HepG2 (cell line): ENCODE data around the gene SAXO1. TPM values are rescaled to one million over a fixed set of nuclear protein-coding genes. Genes with fewer than 3 reads are reported as not detected.
A peak's percentile ranks its signal among the peaks of the same experiment; 100 is the strongest.

ENCODE experiments used
- ARID5B ChIP-seq: IDR thresholded peaks from 2 replicates; pipeline ENCODE4 v1.4.0; 2020; ENCODE audit warnings: mild to moderate bottlenecking, missing genetic modification reagents
- BRCA1 ChIP-seq: sonication (generic); formaldehyde crosslinking; IDR thresholded peaks from 2 replicates; pipeline ENCODE4 v1.4.0; 2020; ENCODE audit warnings: missing genetic modification reagents
- CEBPB ChIP-seq: IDR thresholded peaks from 2 replicates; pipeline ENCODE4 v1.6.1; 2011; ENCODE audit warnings: low read depth, low read length, improper control_type of control experiment, borderline replicate concordance
- CREM ChIP-seq, 2 experiments: sonication (generic) in 1 of 2; formaldehyde crosslinking in 1 of 2; IDR thresholded peaks; 2 replicates each; pipeline versions ENCODE4 v1.4.0 to v1.6.1; 2016 to 2020; ENCODE audit warnings: antibody characterized with exemption in 1 of 2, mild to moderate bottlenecking in 1 of 2, missing genetic modification reagents in 1 of 2
- EP300 ChIP-seq, 3 experiments: sonication (generic) in 1 of 3; formaldehyde crosslinking in 1 of 3; IDR thresholded peaks; 2 replicates each; pipeline versions ENCODE4 v1.5.1 to v1.6.1; 2011 to 2020; ENCODE audit warnings: low read depth in 2 of 3, low read length in 2 of 3, borderline replicate concordance in 1 of 3, improper control_type of control experiment in 1 of 3, mild to moderate bottlenecking in 1 of 3, missing genetic modification reagents in 1 of 3, moderate library complexity in 1 of 3
- ERF ChIP-seq: IDR thresholded peaks from 2 replicates; pipeline ENCODE4 v1.6.1; 2018; ENCODE audit warnings: missing biosample characterization, missing genetic modification reagents
- KMT2A ChIP-seq: sonication (generic); formaldehyde crosslinking; IDR thresholded peaks from 2 replicates; pipeline ENCODE4 v1.4.0; 2020; ENCODE audit warnings: missing genetic modification reagents
- MED1 ChIP-seq: sonication (generic); formaldehyde crosslinking; IDR thresholded peaks from 2 replicates; pipeline ENCODE4 v1.4.0; 2020; ENCODE audit warnings: missing genetic modification reagents
- PATZ1 ChIP-seq: sonication (generic); formaldehyde crosslinking; IDR thresholded peaks from 2 replicates; pipeline ENCODE4 v1.4.0; 2020; ENCODE audit warnings: missing genetic modification reagents
- SP140L ChIP-seq: sonication (generic); formaldehyde crosslinking; IDR thresholded peaks from 2 replicates; pipeline ENCODE4 v1.4.0; 2020; ENCODE audit warnings: missing genetic modification reagents, borderline replicate concordance
- THAP11 ChIP-seq: IDR thresholded peaks from 2 replicates; pipeline ENCODE4 v1.6.1; 2016; ENCODE audit warnings: missing biosample characterization, missing genetic modification reagents
- ZMAT3 ChIP-seq: sonication (generic); formaldehyde crosslinking; conservative IDR thresholded peaks from 2 replicates; pipeline ENCODE4 v1.7.0; 2021; ENCODE audit warnings: missing genetic modification reagents
- ZNF431 ChIP-seq: sonication (generic); formaldehyde crosslinking; IDR thresholded peaks from 2 replicates; pipeline ENCODE4 v1.9.0; 2022; ENCODE audit warnings: missing genetic modification reagents, low read depth, mild to moderate bottlenecking, borderline replicate concordance
- polyA plus RNA-seq, 8 experiments: library from polyadenylated mRNA; depleted of rRNA in 3 of 8; stranded (reverse) in 7 of 8; unstranded in 1 of 8; fragments of >200 nt; fragmentation: Illumina TruSeq in 4 of 8; extraction: Trizol in 4 of 8; gene quantifications; 2 replicates each; pipeline versions ENCODE4 v1.2.1 to v1.2.3, GENCODE V29; 2011 to 2016; ENCODE audit warnings: low read depth in 4 of 8, missing spikeins in 1 of 8, mixed read lengths in 1 of 8; ENCODE audit not compliant: insufficient read depth in 1 of 8
- total RNA-seq, 5 experiments: library from RNA; depleted of rRNA; stranded (reverse); fragments of >200 nt; fragmentation: Illumina TruSeq; extraction: Trizol; gene quantifications; 2 replicates each; pipeline ENCODE4 v1.2.3, GENCODE V29; 2016; ENCODE audit warnings: low read depth in 1 of 5
- TF ChIP-seq, protein P1 (sequence below): sonication (generic); formaldehyde crosslinking; IDR thresholded peaks from 2 replicates; pipeline ENCODE4 v1.9.0; 2022; ENCODE audit warnings: low read depth, missing genetic modification reagents
- TF ChIP-seq, protein P2 (sequence below): IDR thresholded peaks from 2 replicates; pipeline ENCODE4 v1.6.1; 2016; ENCODE audit warnings: mild to moderate bottlenecking
- TF ChIP-seq, protein P3 (sequence below): sonication (generic); formaldehyde crosslinking; IDR thresholded peaks from 2 replicates; pipeline ENCODE4 v1.8.1; 2023; ENCODE audit warnings: missing genetic modification reagents, inconsistent platforms, borderline replicate concordance

The SAXO1 gene
- total and polyA plus RNA-seq, 2 of the 13 experiments (the other 11 are each of a cell fraction or from before 2014, with no cell fraction given), result not detected

- TF ChIP-seq CREM (IDR thresholded peaks at IDR 0.05) (peak; percentile 39; the same call in 1 of the 2 replicates), CREM (CRISPR knock-in tag; IDR thresholded peaks at IDR 0.05) (no peak), BRCA1 (CRISPR knock-in tag) (no peak), ZNF431 (CRISPR knock-in tag) (no peak), ARID5B (peak; percentile 55), THAP11 (CRISPR knock-in tag) (peak; percentile 20; the same call in 1 of the 2 replicates), MED1 (CRISPR knock-in tag) (peak; percentile 30; the same call in 1 of the 2 replicates), ERF (CRISPR knock-in tag) (0 out of 2 replicates have a peak, but pooled peaks have one; percentile 22), EP300 (IDR thresholded peaks at IDR 0.05; ENCODE audit: low read depth in 2 of 2, low read length in 2 of 2) (peak in 1 of 2 experiments; percentile 57; a peak in 1 of 4 replicates), EP300 (CRISPR knock-in tag; IDR thresholded peaks at IDR 0.05; ENCODE audit: borderline replicate concordance) (0 out of 2 replicates have a peak, but pooled peaks have one; percentile 33), KMT2A (CRISPR knock-in tag) (0 out of 2 replicates have a peak, but pooled peaks have one; percentile 1), ZMAT3 (CRISPR knock-in tag) (0 out of 2 replicates have a peak, but pooled peaks have one; percentile 13), PATZ1 (CRISPR knock-in tag) (peak; percentile 25; the same call in 1 of the 2 replicates), SP140L (CRISPR knock-in tag) (0 out of 2 replicates have a peak, but pooled peaks have one; percentile 4), CEBPB (no peak)
- TF ChIP-seq, protein P1, sequence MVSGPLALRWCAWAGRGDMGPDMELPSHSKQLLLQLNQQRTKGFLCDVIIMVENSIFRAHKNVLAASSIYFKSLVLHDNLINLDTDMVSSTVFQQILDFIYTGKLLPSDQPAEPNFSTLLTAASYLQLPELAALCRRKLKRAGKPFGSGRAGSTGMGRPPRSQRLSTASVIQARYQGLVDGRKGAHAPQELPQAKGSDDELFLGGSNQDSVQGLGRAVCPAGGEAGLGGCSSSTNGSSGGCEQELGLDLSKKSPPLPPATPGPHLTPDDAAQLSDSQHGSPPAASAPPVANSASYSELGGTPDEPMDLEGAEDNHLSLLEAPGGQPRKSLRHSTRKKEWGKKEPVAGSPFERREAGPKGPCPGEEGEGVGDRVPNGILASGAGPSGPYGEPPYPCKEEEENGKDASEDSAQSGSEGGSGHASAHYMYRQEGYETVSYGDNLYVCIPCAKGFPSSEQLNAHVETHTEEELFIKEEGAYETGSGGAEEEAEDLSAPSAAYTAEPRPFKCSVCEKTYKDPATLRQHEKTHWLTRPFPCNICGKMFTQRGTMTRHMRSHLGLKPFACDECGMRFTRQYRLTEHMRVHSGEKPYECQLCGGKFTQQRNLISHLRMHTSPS (CRISPR knock-in tag), result no peak
- TF ChIP-seq, protein P2, sequence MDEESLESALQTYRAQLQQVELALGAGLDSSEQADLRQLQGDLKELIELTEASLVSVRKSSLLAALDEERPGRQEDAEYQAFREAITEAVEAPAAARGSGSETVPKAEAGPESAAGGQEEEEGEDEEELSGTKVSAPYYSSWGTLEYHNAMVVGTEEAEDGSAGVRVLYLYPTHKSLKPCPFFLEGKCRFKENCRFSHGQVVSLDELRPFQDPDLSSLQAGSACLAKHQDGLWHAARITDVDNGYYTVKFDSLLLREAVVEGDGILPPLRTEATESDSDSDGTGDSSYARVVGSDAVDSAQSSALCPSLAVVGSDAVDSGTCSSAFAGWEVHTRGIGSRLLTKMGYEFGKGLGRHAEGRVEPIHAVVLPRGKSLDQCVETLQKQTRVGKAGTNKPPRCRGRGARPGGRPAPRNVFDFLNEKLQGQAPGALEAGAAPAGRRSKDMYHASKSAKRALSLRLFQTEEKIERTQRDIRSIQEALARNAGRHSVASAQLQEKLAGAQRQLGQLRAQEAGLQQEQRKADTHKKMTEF (CRISPR knock-in tag), result no peak
- TF ChIP-seq, protein P3, sequence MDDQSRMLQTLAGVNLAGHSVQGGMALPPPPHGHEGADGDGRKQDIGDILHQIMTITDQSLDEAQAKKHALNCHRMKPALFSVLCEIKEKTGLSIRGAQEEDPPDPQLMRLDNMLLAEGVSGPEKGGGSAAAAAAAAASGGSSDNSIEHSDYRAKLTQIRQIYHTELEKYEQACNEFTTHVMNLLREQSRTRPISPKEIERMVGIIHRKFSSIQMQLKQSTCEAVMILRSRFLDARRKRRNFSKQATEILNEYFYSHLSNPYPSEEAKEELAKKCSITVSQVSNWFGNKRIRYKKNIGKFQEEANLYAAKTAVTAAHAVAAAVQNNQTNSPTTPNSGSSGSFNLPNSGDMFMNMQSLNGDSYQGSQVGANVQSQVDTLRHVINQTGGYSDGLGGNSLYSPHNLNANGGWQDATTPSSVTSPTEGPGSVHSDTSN (CRISPR knock-in tag), result no peak
Measured at GRCh38 chr9:19050637-19051591, 17.9 kb upstream of the SAXO1 start (continued).
